ENCODE results near the gene AADAT. TPM values are rescaled to one million over a fixed set of nuclear protein-coding genes. Genes with fewer than 3 reads are reported as not detected.

AADAT gene
- total and polyA plus RNA-seq, 2 of the 4 experiments (the other 2 are of a cell fraction) = 4.7 to 6.9 TPM

DNA sequence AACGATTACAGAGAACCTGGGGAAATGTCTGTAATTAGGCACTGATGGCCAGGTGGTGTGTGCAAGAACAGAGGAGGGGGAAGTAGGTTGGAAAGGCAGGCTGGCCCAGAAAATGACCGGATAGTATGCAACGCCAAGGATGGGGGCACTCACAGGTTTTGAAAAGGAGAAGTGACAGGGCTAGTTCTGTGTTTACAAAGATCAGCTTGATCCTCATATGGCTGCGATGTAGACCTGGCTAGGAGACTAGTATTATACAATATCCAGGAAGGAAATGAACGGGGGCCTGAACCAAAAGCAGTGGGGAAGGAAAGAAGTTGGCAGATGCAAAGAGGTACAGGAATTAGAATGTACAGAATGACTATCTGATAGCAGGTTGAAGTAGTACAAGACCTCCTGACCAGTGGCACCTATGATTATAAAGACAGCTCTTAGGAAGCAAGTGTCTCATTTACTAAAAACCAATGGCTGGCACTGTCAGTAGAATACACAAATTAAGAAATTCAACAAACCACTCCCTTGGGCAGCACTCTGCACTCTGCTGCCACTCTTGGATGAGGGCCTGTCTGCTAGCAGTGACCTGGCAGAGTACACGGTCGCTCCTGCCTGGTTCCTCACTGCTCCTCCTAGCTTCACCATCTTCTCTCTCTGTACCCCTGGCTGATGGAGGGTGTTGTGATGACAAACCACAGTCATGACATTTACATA is 77.7 kb downstream of the AADAT start:
- ATAC-seq (ENCODE audit: low read depth) = no peak

More for the DNA sequence above, 77.7 kb downstream of the AADAT start:
- DNase-seq = no peak
- no peak overlapping the region for H4K5ac ChIP-seq (ENCODE audit: low read depth, low read length)
- no peak overlapping the region for H3K23ac ChIP-seq (ENCODE audit: low read depth, low read length)
- H3K9me1 ChIP-seq (ENCODE audit: insufficient read depth, low read length) = no peaks in the 10 kb centered on the region
- H4K20me1 ChIP-seq (ENCODE audit: insufficient read depth, low read length) = no peaks in the 10 kb centered on the region
- H3K4me3 ChIP-seq (ENCODE audit: insufficient read depth, low read depth, low read length) = no peak overlapping the region
- no peaks in the 10 kb centered on the region for H3K27me3 ChIP-seq (ENCODE audit: control insufficient read depth, insufficient read depth, low read length)
- H2BK20ac ChIP-seq (ENCODE audit: low read depth, low read length) = no peak overlapping the region
- no peak overlapping the region for H3K9ac ChIP-seq (ENCODE audit: low read depth, low read length)
- H2BK120ac ChIP-seq (ENCODE audit: low read depth, low read length) = no peak overlapping the region
- no peak overlapping the region for H3K4me2 ChIP-seq (ENCODE audit: low read depth, low read length)
- no peak overlapping the region for H3K27ac ChIP-seq (ENCODE audit: insufficient read depth, low read length)
- ChIA-PET POLR2A (ENCODE audit: unreplicated experiment) (interaction anchor here (0.5 kb wide), 1 partner anchor 30 kb away, joined by 3 read pairs; no protein-coding TSS in a partner anchor), CTCF (no interaction called here)
- H2AK5ac ChIP-seq (ENCODE audit: low read depth, low read length) = no peak overlapping the region
- no peak for TF ChIP-seq RAD21 (IDR thresholded peaks at IDR 0.05; ENCODE audit: low read length)
- no peak for TF ChIP-seq ELK1 (IDR thresholded peaks at IDR 0.05; ENCODE audit: borderline replicate concordance, low read depth, low read length)
- no peak overlapping the region for H4K8ac ChIP-seq (ENCODE audit: low read depth in 2 of 2, low read length in 2 of 2)
- H3K14ac ChIP-seq (replicated peaks; ENCODE audit: low read depth, low read length) = no peak overlapping the region
- H4K91ac ChIP-seq (ENCODE audit: insufficient read depth, low read depth, low read length) = no peak overlapping the region
- H3K36me3 ChIP-seq (ENCODE audit: control insufficient read depth, insufficient read depth, low read length) = no peaks in the 10 kb centered on the region
- H3K18ac ChIP-seq (ENCODE audit: low read depth, low read length) = no peak overlapping the region
- dilution Hi-C loops (cut with HindIII; ENCODE audit: low sequenced_read_pairs, unreplicated experiment) (no loop called here), intact Hi-C loops (cut with micrococcal nuclease) (no loop called here), in situ Hi-C loops (cut with MboI; ENCODE audit: low sequenced_read_pairs) (no loop called here)
- no peak overlapping the region for H2BK5ac ChIP-seq (ENCODE audit: low read depth, low read length, poor library complexity, severe bottlenecking)
- BruUV-seq (replicated peaks) = no TSS peak
- H3K79me1 ChIP-seq (ENCODE audit: low read depth in 1 of 2, low read length in 2 of 2) = no peaks in the 10 kb centered on the region
- no peaks in the 10 kb centered on the region for H3K4me1 ChIP-seq (ENCODE audit: control insufficient read depth, insufficient read depth, low read length)
- H2AFZ ChIP-seq (replicated peaks; ENCODE audit: low read length, poor library complexity) = no peak overlapping the region
- 57% methylated on average over 3 of the region's 7 CpGs; no CpG with 5 or more reads in 1 of the 2 experiments for WGBS, 2 experiments (ENCODE audit: extremely low coverage in 2 of 2, insufficient read length in 1 of 2)
- H2AK9ac ChIP-seq (replicated peaks; ENCODE audit: low read depth, low read length, poor library complexity) = no peak overlapping the region
- H3K56ac ChIP-seq (ENCODE audit: extremely low read depth, insufficient read depth, low read length) = no peak overlapping the region
- no peak overlapping the region for H2BK15ac ChIP-seq (ENCODE audit: low read depth, low read length)
- no peak overlapping the region for H3K4ac ChIP-seq (ENCODE audit: low read depth, low read length)
- H3K9me3 ChIP-seq (ENCODE audit: control insufficient read depth, insufficient read depth, low read length) = no peaks in the 10 kb centered on the region

Small RNAs within 50 kb of the gene (microRNA-seq; reads per million reads assigned to microRNA genes)
- gene APOBEC3AP1 (ENCODE audit: insufficient read depth, insufficient read length) = not detected

Small RNAs within 50 kb of the gene (small RNA-seq; reads per million reads assigned to genes)
- gene APOBEC3AP1 = 0 reads per million in 5 experiments

Other genes with a start within 250 kb of the AADAT start
- 0.28 and 0.36 TPM in 2 replicates for gene MFAP3L, start 63.6 kb downstream of the AADAT start, total RNA-seq (2012; rRNA removed)
- 0.06 and 0.22 TPM in 2 replicates for gene MFAP3L, start 63.6 kb downstream of the AADAT start, polyA plus RNA-seq (2012; rRNA removed)

Data from IMR-90 (cell line).